Activated CD4-positive, alpha-beta T cell treated with anti-CD3 and anti-CD28 coated beads, Interleukin-2, amount 10 ng/mL, durations not matched to agents 7 days and 5 days (primary cell): ENCODE data around the gene DPAGT1. TPM values are rescaled to one million over a fixed set of nuclear protein-coding genes. Genes with fewer than 3 reads are reported as not detected.
"Not testable (repeated sequence)": the region's sequence is repeated elsewhere in the genome, so short reads cannot be mapped to it uniquely, and the experiment has no call there.

Experiments used
- CTCF ChIA-PET: fragments of 350-600 bp; sonication (Branson Sonifier 250); formaldehyde crosslinking; loops from one replicate; lab custom pipeline; 2021; ENCODE audit warnings: antibody characterized with exemption; lab: Charles Lee
- POLR2A ChIA-PET: fragments of 350-600 bp; sonication (Branson Sonifier 250); formaldehyde crosslinking; loops from one replicate; lab custom pipeline; 2021; ENCODE audit warnings: antibody characterized with exemption; lab: Charles Lee
- DNase-seq: peaks from one replicate; pipeline ENCODE4 v3.0.0-alpha.2; 2020
- H3K27ac Mint-ChIP-seq: one replicate; pipeline ENCODE4 v1.8.0; 2021; ENCODE audit warnings: mild to moderate bottlenecking, moderate library complexity, mixed read lengths
- H3K27me3 Mint-ChIP-seq: one replicate; pipeline ENCODE4 v1.8.0; 2021; ENCODE audit warnings: mixed read lengths
- H3K36me3 Mint-ChIP-seq: one replicate; pipeline ENCODE4 v1.8.0; 2021; ENCODE audit warnings: low read depth, mixed read lengths
- H3K4me1 Mint-ChIP-seq: one replicate; pipeline ENCODE4 v1.8.0; 2021; ENCODE audit warnings: mixed read lengths
- H3K4me3 Mint-ChIP-seq: one replicate; pipeline ENCODE4 v1.8.0; 2021; ENCODE audit warnings: mild to moderate bottlenecking, moderate library complexity, mixed read lengths
- H3K9me3 Mint-ChIP-seq: one replicate; pipeline ENCODE4 v1.8.0; 2021; ENCODE audit warnings: mixed read lengths
- total RNA-seq, 2 experiments: library from RNA; stranded (reverse); gene quantifications; one replicate each; pipeline ENCODE4 v1.2.3, GENCODE V29; 2021

DPAGT1 gene
- total RNA-seq, 2 experiments from 2014 or later, result 48.7 to 60.3 TPM

DNA sequence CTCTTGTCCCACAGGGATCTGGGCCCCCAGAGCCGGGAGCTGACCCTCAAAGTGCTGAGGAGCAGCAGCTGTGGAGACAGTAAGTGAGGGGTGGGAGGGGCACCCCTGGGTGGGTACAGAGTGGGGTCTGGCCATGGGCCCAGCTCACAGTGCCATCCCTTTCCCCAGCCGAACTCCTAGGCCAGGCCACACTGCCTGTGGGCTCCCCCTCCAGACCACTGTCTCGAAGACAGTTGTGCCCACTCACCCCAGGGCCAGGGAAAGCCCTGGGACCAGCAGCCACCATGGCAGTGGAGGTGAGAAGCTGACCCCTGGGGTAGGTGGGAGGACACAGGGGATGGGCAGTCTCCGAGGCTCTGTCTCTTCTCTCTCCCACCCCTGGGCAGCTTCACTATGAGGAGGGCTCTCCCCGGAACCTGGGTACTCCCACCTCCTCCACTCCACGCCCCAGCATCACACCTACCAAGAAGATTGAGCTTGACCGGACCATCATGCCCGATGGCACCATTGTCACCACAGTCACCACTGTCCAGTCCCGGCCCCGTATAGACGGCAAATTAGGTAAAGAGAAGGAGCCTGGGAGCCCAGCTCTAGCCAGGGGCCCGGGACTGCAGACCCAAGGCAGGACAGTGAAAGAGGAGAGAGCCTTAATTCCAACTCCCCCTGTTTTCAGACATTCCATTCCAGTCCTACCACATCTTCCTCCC, 10.8 kb upstream of the DPAGT1 start:
- DNase-seq, result no peak
- peaks cover 57% of the 10 kb centered on the region for H3K4me1 Mint-ChIP-seq
- ChIA-PET POLR2A (no interaction called here), CTCF (interaction anchor here (0.8 to 2.1 kb wide), 6 partner anchors 9 to 210 kb away, joined by 3 to 5 read pairs (median 4); partner anchors contain the start of genes DPAGT1, HINFP and HYOU1)
- no peak overlapping the region for H3K27ac Mint-ChIP-seq
- H3K4me3 Mint-ChIP-seq, result no peak overlapping the region
- H3K9me3 Mint-ChIP-seq, result no peaks in the 10 kb centered on the region
- H3K27me3 Mint-ChIP-seq, result no peaks in the 10 kb centered on the region
- peaks cover 76% of the 10 kb centered on the region for H3K36me3 Mint-ChIP-seq

- peak overlapping the region; percentile 46 for H3K27ac Mint-ChIP-seq
- CTCF ChIA-PET, result interaction anchor here (0.7 to 2.1 kb wide), 5 partner anchors 10 to 211 kb away, joined by 3 to 5 read pairs (median 4); partner anchors contain the start of genes DPAGT1 and HYOU1
- H3K36me3 Mint-ChIP-seq, result peaks cover 67% of the 10 kb centered on the region
- no peaks in the 10 kb centered on the region for H3K9me3 Mint-ChIP-seq
- H3K4me3 Mint-ChIP-seq, result no peak overlapping the region
- DNase-seq, result no peak
- no peaks in the 10 kb centered on the region for H3K27me3 Mint-ChIP-seq
- POLR2A ChIA-PET, result no interaction called here
- peaks cover 57% of the 10 kb centered on the region for H3K4me1 Mint-ChIP-seq
These were observed 9.8 kb upstream of the DPAGT1 start for GRCh38 chr11:119111361-119111925.

- CTCF ChIA-PET, result interaction anchor here (0.5 to 2.6 kb wide), 2 partner anchors 8 to 272 kb away, joined by 3 to 8 read pairs; no protein-coding TSS in a partner anchor
- Mint-ChIP-seq H3K4me3 (no peak overlapping the region), H3K4me1 (peaks cover 59% of the 10 kb centered on the region), H3K27ac (peak overlapping the region; percentile 1), H3K9me3 (no peaks in the 10 kb centered on the region), H3K36me3 (peaks cover 59% of the 10 kb centered on the region), H3K27me3 (no peaks in the 10 kb centered on the region)
- POLR2A ChIA-PET, result no interaction called here
- DNase-seq, result no peak
These were observed 8.8 kb upstream of the DPAGT1 start for GRCh38 chr11:119110439-119110838.

- Mint-ChIP-seq H3K4me3 (peak overlapping the region; percentile 92), H3K9me3 (no peaks in the 10 kb centered on the region), H3K4me1 (peaks cover 58% of the 10 kb centered on the region), H3K36me3 (peaks cover 55% of the 10 kb centered on the region), H3K27ac (peak overlapping the region; percentile 1), H3K27me3 (no peaks in the 10 kb centered on the region)
- no peak for DNase-seq
- CTCF ChIA-PET, result interaction anchor here (0.5 to 2.6 kb wide), 7 partner anchors 8 to 999 kb away, joined by 3 to 8 read pairs (median 4); partner anchors contain the start of genes HINFP and NLRX1
- POLR2A ChIA-PET, result no interaction called here
These were observed 8.2 kb upstream of the DPAGT1 start for GRCh38 chr11:119109843-119110242.

GRCh38 chr11:119108857-119109221, 7.2 kb upstream of the DPAGT1 start:
- Mint-ChIP-seq H3K27me3 (no peaks in the 10 kb centered on the region), H3K9me3 (no peaks in the 10 kb centered on the region), H3K4me3 (peak overlapping the region; percentile 92), H3K4me1 (peaks cover 55% of the 10 kb centered on the region), H3K36me3 (peaks cover 49% of the 10 kb centered on the region), H3K27ac (peak overlapping the region; percentile 89)
- POLR2A ChIA-PET, result no interaction called here
- CTCF ChIA-PET, result interaction anchor here (0.6 to 2.6 kb wide), 12 partner anchors 9 to 158 kb away, joined by 3 to 8 read pairs (median 3); partner anchors contain the start of genes HINFP, HMBS and NLRX1
- no peak for DNase-seq

DNA sequence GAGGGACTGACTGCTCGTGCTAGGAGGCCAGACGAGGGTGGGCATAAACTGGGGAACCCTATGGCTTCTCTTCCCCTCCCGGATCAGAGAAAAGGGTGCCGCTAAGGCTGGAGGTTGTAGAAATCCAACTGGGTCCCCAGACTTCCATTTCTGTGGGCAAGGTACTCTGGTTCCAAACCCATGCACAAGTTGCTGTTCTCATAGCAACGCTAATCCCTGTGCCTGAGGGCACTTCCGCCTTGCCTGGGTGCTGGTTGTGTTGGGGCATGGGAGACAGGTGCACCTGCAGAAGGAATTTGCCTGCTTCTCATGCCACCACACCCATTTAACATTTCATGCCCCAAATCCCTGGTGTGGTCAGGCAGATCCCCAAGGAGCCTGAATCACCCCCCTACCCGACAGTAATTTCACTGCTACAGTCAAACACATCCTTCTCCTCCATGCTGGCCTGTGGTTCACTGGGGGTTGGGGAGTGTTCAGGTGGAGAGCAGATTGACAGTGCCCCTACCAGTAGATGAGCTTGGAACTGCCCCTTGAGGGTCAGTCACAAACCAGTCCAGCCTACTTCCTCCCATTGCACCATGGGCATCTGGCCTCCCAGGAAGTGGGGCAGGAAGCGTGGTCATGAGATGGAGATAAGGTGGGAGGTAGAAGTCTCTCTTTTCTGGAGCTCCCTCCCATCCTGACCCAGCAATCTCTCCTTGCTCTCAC, 6.6 kb upstream of the DPAGT1 start:
- CTCF ChIA-PET, result interaction anchor here (0.6 to 2.6 kb wide), 12 partner anchors 10 to 89 kb away, joined by 3 to 8 read pairs (median 3); partner anchors contain the start of genes HINFP, HMBS and NLRX1
- peaks cover 44% of the 10 kb centered on the region for H3K36me3 Mint-ChIP-seq
- H3K9me3 Mint-ChIP-seq, result no peaks in the 10 kb centered on the region
- peak overlapping the region; percentile 92 for H3K4me3 Mint-ChIP-seq
- H3K27me3 Mint-ChIP-seq, result no peaks in the 10 kb centered on the region
- H3K27ac Mint-ChIP-seq, result peak overlapping the region; percentile 89
- H3K4me1 Mint-ChIP-seq, result peaks cover 52% of the 10 kb centered on the region
- DNase-seq, result peak; percentile 59
- POLR2A ChIA-PET, result no interaction called here

DNA sequence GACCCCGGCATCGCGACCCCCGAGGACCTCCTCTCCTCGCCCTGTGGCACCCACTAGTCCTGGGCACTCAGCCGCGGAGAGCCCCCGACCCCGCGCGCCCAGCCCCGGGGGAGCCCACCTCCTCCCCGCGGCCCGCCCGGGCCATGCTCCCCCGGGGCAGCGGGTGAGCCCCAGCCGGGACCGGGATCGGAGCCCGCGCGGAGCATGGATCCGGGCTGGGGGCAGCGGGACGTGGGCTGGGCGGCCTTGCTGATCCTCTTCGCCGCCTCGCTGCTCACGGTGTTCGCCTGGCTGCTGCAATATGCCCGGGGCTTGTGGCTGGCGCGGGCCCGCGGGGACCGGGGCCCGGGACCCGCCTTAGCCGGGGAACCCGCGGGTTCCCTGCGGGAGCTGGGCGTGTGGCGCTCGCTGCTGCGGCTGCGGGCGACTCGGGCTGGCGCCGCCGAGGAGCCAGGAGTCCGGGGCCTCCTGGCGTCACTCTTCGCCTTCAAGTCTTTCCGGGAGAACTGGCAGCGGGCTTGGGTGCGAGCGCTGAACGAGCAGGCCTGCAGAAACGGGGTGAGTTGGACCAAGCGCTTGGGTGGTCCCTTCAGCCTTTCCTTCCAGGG, 6.0 kb upstream of the DPAGT1 start:
- peaks cover 38% of the 10 kb centered on the region for H3K36me3 Mint-ChIP-seq
- peaks cover 54% of the 10 kb centered on the region for H3K4me1 Mint-ChIP-seq
- peak overlapping the region; percentile 89 for H3K27ac Mint-ChIP-seq

DNA sequence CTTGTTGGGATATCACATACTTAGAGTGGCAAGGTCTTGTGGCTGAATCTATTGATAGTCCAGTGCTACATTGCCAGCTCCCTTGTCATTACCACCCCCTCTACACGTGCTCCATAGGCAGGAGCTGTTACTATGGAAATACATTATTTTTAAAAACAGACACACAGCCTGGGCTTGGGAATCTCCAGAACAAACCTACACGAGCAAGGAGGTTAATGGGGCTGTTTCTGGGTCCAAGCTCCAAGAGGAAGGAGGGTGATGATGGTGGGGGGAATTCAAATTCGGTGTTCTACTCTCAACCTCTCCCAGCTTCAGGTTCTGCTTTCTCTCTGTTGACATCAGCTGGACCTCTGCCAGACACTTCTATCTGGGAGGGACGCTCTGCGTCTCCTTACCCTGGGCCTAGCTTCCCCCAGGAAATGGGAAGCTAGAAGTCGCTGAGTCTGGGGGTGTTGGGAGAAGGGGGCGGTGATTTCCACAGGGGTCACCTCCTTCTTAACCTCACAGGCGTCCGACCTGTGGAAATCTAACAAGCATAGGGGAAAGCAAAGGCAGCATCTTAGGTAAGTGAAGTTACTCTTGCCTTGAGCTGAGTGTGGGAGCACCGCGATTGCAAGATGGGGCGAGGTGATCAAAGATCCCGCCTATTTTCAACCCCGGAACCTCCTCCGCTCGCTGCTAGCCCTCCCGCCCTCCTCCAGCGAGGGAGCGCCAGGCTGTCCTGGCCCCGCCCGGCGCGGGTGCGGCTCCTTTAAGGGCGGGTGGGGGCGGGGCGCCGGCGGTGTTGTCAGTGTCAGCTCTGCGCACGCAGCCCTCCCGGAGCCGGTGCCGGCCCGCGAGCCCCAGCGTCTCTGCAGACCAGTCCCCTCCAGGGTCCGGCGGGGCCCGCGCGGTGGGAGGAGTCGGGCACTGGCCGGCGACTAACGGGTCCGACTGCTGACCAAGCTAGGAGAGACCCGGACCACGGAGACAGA, 5.2 kb upstream of the DPAGT1 start, which contains the start of gene C2CD2L:
TSS of gene C2CD2L (plus strand) at position 781 of the 974 bp plus-strand sequence. CDS start 398 bp downstream, outside the sequence.
- peak; percentile 92 for DNase-seq
- Mint-ChIP-seq H3K4me1 (peaks cover 58% of the 10 kb centered on the region), H3K27ac (peak within 1 kb of the TSS; percentile 94), H3K36me3 (peaks cover 32% of the 10 kb centered on the region), H3K9me3 (no peaks in the 10 kb centered on the region), H3K4me3 (peak within 1 kb of the TSS; percentile 92), H3K27me3 (no peaks in the 10 kb centered on the region)
- ChIA-PET POLR2A (interaction anchor here (0.6 to 1.5 kb wide), 6 partner anchors 10 to 325 kb away, joined by 3 to 7 read pairs (median 4); partner anchors contain the start of gene CBL), CTCF (interaction anchor here (0.6 to 1.9 kb wide), 11 partner anchors 9 to 234 kb away, joined by 3 to 8 read pairs (median 3); partner anchors contain the start of gene C1QTNF5)

More for the DNA sequence above, 6.0 kb upstream of the DPAGT1 start:
- no peaks in the 10 kb centered on the region for H3K27me3 Mint-ChIP-seq
- H3K9me3 Mint-ChIP-seq, result no peaks in the 10 kb centered on the region
- ChIA-PET CTCF (interaction anchor here (0.9 to 1.9 kb wide), 7 partner anchors 8 to 234 kb away, joined by 3 to 8 read pairs (median 3); partner anchors contain the start of gene C1QTNF5), POLR2A (interaction anchor here (0.8 to 1.5 kb wide), 5 partner anchors 11 to 213 kb away, joined by 3 to 7 read pairs (median 4); partner anchors contain the start of gene CBL)
- H3K4me3 Mint-ChIP-seq, result peak overlapping the region; percentile 92
- DNase-seq, result no peak

- no peak overlapping the region for H3K27ac Mint-ChIP-seq
- CTCF ChIA-PET, result interaction anchor here (0.7 to 1.5 kb wide), 2 partner anchors 8 to 65 kb away, joined by 3 read pairs; partner anchors contain the start of gene NLRX1
These were observed 2.1 kb upstream of the DPAGT1 start for GRCh38 chr11:119103793-119104192.

DNA sequence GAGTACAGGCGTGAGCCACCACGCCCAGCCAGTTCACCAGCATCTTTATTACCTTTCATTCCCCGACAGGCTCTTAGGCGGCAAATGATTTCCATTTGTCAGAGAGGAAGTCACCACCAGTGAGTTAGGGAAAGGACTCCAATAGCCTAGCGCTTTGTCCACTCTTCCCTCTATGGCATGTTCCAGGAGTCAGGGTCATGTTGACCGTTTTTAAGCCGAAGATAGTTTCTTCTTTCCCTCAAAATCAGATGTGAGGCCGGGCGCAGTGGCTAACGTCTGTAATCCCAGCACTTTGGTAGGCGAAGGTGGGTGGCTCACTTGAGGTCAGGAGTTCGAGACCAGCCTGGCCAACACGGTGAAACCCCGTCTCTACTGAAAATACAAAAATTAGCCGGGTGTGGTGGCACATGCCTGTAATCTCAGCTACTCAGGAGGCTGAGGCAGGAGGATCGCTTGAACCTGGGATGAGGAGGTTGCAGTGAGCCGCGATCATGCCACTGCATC, 1.6 kb upstream of the DPAGT1 start:
- CTCF ChIA-PET, result interaction anchor here (0.6 to 1.5 kb wide), 4 partner anchors 41 to 458 kb away, joined by 3 read pairs; no protein-coding TSS in a partner anchor
- H3K36me3 Mint-ChIP-seq, result peaks cover 14% of the 10 kb centered on the region
- H3K9me3 Mint-ChIP-seq, H3K27me3 Mint-ChIP-seq, DNase-seq: not testable (repeated sequence)
- peak overlapping the region; percentile 99 for H3K27ac Mint-ChIP-seq
- H3K4me1 Mint-ChIP-seq, result peaks cover 53% of the 10 kb centered on the region
- POLR2A ChIA-PET, result interaction anchor here (1.1 kb wide), 1 partner anchor 52 kb away, joined by 4 read pairs; no protein-coding TSS in a partner anchor
- H3K4me3 Mint-ChIP-seq, result peak overlapping the region; percentile 90

More at GRCh38 chr11:119103793-119104192, 2.1 kb upstream of the DPAGT1 start:
- Mint-ChIP-seq H3K9me3 (no peaks in the 10 kb centered on the region), H3K36me3 (peaks cover 14% of the 10 kb centered on the region), H3K27me3 (no peaks in the 10 kb centered on the region), H3K4me3 (peak overlapping the region; percentile 60), H3K4me1 (peaks cover 54% of the 10 kb centered on the region)
- DNase-seq, result no peak
- POLR2A ChIA-PET, result no interaction called here
